H1 (cell line): Measurements from ENCODE around the gene NFE2L2. TPM values are rescaled to one million over a fixed set of nuclear protein-coding genes. Genes with fewer than 3 reads are reported as not detected.

ENCODE experiments used
- CHD7 ChIP-seq: fragments of 300-600 bp; sonication (generic); IDR thresholded peaks from 2 replicates; pipeline ENCODE4 v1.7.1; 2012; ENCODE audit warnings: low read length, moderate library complexity, mild to moderate bottlenecking, inconsistent platforms; ENCODE audit not compliant: insufficient replicate concordance
- SRF ChIP-seq: IDR thresholded peaks from 2 replicates; pipeline ENCODE4 v1.6.1; 2011; ENCODE audit warnings: mild to moderate bottlenecking, low read depth, low read length, moderate library complexity
- polyA plus RNA-seq, 7 experiments: library from polyadenylated mRNA; depleted of rRNA in 3 of 7; stranded (reverse) in 5 of 7; unstranded in 2 of 7; fragments of >200 nt in 5 of 7; fragments of 200-250 nt in 2 of 7; gene quantifications; 1 replicate in 5 of 7; 2 replicates in 1 of 7; 4 replicates in 1 of 7; pipeline versions ENCODE4 v1.2.1 to v1.2.3, GENCODE V29; 2011 to 2013; ENCODE audit warnings: missing spikeins in 2 of 7, mixed read lengths in 2 of 7
- total RNA-seq: library from RNA; stranded (reverse); fragmentation: NEBNext Ultra II Directional; extraction: Animal tissue kit (Norgen Biotek cat#: 25700); gene quantifications from 2 replicates; pipeline ENCODE4 v1.2.1, GENCODE V29; 2021

The NFE2L2 gene
- total and polyA plus RNA-seq, 2 of the 8 experiments (the other 6 are each of a cell fraction or from before 2014, with no cell fraction given): 33.2 to 34.5 TPM

GRCh38 chr2:177271981-177272666 lies 7.6 kb upstream of the NFE2L2 start (continued):
- TF ChIP-seq CHD7 (no peak), SRF (no peak)
